Measurements from ENCODE around the gene NUDCD3.
A peak's percentile ranks its signal among the peaks of the same experiment; 100 is the strongest.

Gene NUDCD3

DNA sequence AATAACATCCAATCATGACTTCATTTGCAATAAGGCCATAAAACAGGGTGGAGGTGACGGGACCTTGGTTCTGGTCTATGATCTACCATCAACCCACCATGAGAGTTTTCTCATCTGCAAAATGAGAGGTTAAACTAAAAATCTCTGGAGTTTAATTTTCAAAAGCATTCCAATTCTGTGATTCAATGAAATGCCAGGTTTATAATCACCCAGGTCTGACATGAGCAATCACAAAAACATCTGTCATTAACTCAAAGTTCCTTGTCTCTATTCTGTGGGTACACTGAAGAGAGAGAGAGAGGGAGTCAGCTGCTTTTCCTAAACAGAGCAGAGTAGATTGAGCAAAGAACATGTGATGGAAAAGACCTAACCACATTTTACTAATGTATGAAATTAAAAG is 75.4 kb downstream of the NUDCD3 start:
- peak; percentile 35 for DNase-seq (ENCODE audit: low read depth)
- TF ChIP-seq, protein P1, sequence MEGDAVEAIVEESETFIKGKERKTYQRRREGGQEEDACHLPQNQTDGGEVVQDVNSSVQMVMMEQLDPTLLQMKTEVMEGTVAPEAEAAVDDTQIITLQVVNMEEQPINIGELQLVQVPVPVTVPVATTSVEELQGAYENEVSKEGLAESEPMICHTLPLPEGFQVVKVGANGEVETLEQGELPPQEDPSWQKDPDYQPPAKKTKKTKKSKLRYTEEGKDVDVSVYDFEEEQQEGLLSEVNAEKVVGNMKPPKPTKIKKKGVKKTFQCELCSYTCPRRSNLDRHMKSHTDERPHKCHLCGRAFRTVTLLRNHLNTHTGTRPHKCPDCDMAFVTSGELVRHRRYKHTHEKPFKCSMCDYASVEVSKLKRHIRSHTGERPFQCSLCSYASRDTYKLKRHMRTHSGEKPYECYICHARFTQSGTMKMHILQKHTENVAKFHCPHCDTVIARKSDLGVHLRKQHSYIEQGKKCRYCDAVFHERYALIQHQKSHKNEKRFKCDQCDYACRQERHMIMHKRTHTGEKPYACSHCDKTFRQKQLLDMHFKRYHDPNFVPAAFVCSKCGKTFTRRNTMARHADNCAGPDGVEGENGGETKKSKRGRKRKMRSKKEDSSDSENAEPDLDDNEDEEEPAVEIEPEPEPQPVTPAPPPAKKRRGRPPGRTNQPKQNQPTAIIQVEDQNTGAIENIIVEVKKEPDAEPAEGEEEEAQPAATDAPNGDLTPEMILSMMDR (conservative IDR thresholded peaks at IDR 0.05; ENCODE audit: low read length): no peak
- H3K4me3 ChIP-seq (ENCODE audit: low read length): no peak overlapping the region

- DNase-seq (ENCODE audit: low read depth): peak; percentile 8
- no peak overlapping the region for H3K4me3 ChIP-seq (ENCODE audit: low read length)
- TF ChIP-seq, protein P1 (conservative IDR thresholded peaks at IDR 0.05; ENCODE audit: low read length): no peak
Observed at GRCh38 chr7:44411306-44411705, 79.2 kb downstream of the NUDCD3 start.

DNA sequence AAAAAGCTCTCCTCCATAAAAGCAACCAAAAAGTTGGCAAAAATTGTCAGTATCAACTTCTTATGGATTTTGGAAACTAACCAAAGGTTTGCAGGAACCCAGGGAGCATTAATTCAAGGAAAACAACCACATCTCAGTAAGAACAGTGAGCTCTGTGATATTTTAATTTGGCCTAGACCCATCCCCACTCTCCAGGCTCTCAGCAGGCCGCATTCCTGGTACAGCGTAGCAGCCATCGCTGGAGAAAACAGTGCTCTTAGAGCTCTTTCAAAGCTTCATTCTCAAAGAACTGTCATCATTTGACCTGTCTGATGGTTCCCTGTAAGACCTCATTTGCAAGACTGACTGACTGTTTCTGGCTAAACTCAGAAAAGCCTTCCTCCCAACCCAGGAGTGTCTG is 81.9 kb downstream of the NUDCD3 start:
- no peak for DNase-seq (ENCODE audit: low read depth)
- no peak overlapping the region for H3K4me3 ChIP-seq (ENCODE audit: low read length)
- TF ChIP-seq, protein P1 (conservative IDR thresholded peaks at IDR 0.05; ENCODE audit: low read length): no peak

GRCh38 chr7:44403775-44404174 is 86.7 kb downstream of the NUDCD3 start:
- TF ChIP-seq, protein P1 (conservative IDR thresholded peaks at IDR 0.05; ENCODE audit: low read length): no peak
- H3K4me3 ChIP-seq (ENCODE audit: low read length): no peak overlapping the region
- DNase-seq (ENCODE audit: low read depth): no peak

GRCh38 chr7:44403176-44403759 is 87.2 kb downstream of the NUDCD3 start:
- no peak overlapping the region for H3K4me3 ChIP-seq (ENCODE audit: low read length)
- TF ChIP-seq, protein P1 (conservative IDR thresholded peaks at IDR 0.05; ENCODE audit: low read length): no peak
- no peak for DNase-seq (ENCODE audit: low read depth)

DNA sequence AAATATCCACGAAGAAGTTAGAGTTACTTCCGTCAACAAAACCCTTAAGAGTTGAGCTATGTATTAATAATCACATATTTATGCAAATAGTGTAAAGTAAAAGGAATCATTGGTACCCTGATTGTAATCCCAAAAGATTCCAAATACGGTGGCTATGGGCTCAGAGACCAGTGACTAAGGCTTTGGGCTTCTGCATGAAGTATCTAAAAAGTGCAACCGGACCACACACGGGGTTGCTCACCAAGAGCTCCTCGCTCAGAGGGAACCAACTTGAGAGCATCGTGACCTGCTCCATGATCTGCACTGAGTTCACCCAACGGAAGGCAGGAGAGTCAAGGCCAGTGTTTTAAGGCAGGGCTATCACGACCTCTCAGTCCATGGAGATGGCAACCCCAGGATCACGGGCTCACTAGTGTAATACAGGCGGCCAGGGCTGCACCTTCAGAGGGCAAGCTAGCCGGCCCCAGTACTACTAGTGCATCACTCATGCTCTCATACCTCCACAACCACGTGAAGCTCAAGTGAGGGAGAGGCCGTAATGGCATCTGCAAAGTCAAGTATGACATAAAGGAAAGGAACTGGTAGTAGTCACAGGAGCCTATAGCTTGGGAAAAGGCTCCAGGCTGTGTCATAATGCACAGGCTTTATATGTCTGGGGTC is 87.9 kb downstream of the NUDCD3 start:
- TF ChIP-seq, protein P1 (conservative IDR thresholded peaks at IDR 0.05; ENCODE audit: low read length): no peak
- no peak overlapping the region for H3K4me3 ChIP-seq (ENCODE audit: low read length)
- no peak for DNase-seq (ENCODE audit: low read depth)

DNA sequence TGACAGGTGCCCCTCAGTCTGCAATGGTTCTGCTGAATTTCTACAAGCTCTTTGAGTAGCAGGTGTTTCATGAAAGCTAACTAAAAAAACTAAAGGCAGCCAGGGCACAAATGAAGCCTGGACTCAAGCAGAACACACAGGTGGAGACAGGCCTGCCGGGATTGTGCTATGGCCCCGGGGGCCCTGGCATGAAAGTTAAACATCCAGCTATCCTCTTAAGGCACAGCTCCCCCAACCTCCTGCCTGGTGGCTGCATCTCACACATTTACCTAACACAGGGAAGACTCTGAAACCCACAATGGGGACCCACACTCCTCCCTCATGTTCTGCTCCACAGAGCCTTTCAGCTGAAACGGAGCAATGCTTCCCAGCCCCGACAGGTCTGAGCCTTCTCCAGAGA is 88.8 kb downstream of the NUDCD3 start:
- no peak for DNase-seq (ENCODE audit: low read depth)
- TF ChIP-seq, protein P1 (conservative IDR thresholded peaks at IDR 0.05; ENCODE audit: low read length): no peak
- H3K4me3 ChIP-seq (ENCODE audit: low read length): no peak overlapping the region

Data from AG10803 (cell line).